CD14-positive monocyte (primary cell): Measurements from ENCODE around the gene MRPL34. TPM values are rescaled to one million over a fixed set of nuclear protein-coding genes. Genes with fewer than 3 reads are reported as not detected.
A peak's percentile ranks its signal among the peaks of the same experiment; 100 is the strongest.

ENCODE experiments used
- DNase-seq, 3 donors: peaks; one replicate each; pipeline ENCODE4 v3.0.0-alpha.2; 2011 to 2022
- H2AFZ ChIP-seq: 2 replicates; pipeline ENCODE4 v1.6.0; 2012; ENCODE audit warnings: mild to moderate bottlenecking, low read depth, low read length, inconsistent platforms; ENCODE audit not compliant: insufficient read depth, poor library complexity, severe bottlenecking
- H3K27ac ChIP-seq, 2 donors: 1 replicate in 1 of 2; 2 replicates in 1 of 2; pipeline ENCODE4 v1.5.1; 2012 to 2013; ENCODE audit warnings: low read length in 2 of 2, control low read depth in 1 of 2, inconsistent platforms in 1 of 2, low read depth in 1 of 2, mild to moderate bottlenecking in 1 of 2
- H3K27me3 ChIP-seq, 2 donors: one replicate each; pipeline versions ENCODE4 v1.6.0 to v1.6.1; 2011 to 2013; ENCODE audit warnings: low read length in 2 of 2; ENCODE audit not compliant: control insufficient read depth in 2 of 2, insufficient read depth in 2 of 2
- H3K36me3 ChIP-seq, 2 donors: replicated peaks in 1 of 2; 1 replicate in 1 of 2; 2 replicates in 1 of 2; pipeline versions ENCODE4 v1.5.1 to v1.6.1; 2012 to 2013; ENCODE audit warnings: low read length in 2 of 2, control low read depth in 1 of 2, inconsistent platforms in 1 of 2, mild to moderate bottlenecking in 1 of 2; ENCODE audit not compliant: insufficient read depth in 2 of 2, control insufficient read depth in 1 of 2
- H3K4me1 ChIP-seq, 2 donors: 1 replicate in 1 of 2; 2 replicates in 1 of 2; pipeline versions ENCODE4 v1.5.1 to v1.6.1; 2012 to 2013; ENCODE audit warnings: low read length in 2 of 2, control low read depth in 1 of 2, inconsistent platforms in 1 of 2, mild to moderate bottlenecking in 1 of 2, moderate library complexity in 1 of 2; ENCODE audit not compliant: insufficient read depth in 2 of 2, control insufficient read depth in 1 of 2
- H3K4me2 ChIP-seq: replicated peaks from 2 replicates; pipeline ENCODE3; 2012; ENCODE audit warnings: low read length, moderate library complexity, mild to moderate bottlenecking; ENCODE audit not compliant: poor library complexity, severe bottlenecking; ENCODE audit errors: extremely low read depth
- H3K4me3 ChIP-seq, 3 experiments: fragments of 200-600 bp in 1 of 3; sonication (generic) in 1 of 3; replicated peaks in 1 of 3; 1 replicate in 2 of 3; 2 replicates in 1 of 3; pipeline ENCODE4 v1.5.1; 2011 to 2013; ENCODE audit warnings: low read length in 3 of 3, mild to moderate bottlenecking in 3 of 3, control low read depth in 2 of 3, low read depth in 2 of 3, inconsistent platforms in 1 of 3, moderate library complexity in 1 of 3
- H3K79me2 ChIP-seq: 2 replicates; pipeline ENCODE4 v1.6.0; 2012; ENCODE audit warnings: mild to moderate bottlenecking, control low read depth, inconsistent platforms, low read length, moderate library complexity; ENCODE audit not compliant: insufficient read depth
- H3K9ac ChIP-seq: 2 replicates; pipeline ENCODE4 v1.6.0; 2017; ENCODE audit warnings: low read length, mild to moderate bottlenecking; ENCODE audit not compliant: insufficient read depth, poor library complexity, severe bottlenecking
- H3K9me3 ChIP-seq, 2 donors: replicated peaks in 1 of 2; 1 replicate in 1 of 2; 2 replicates in 1 of 2; pipeline versions ENCODE4 v1.5.1 to v1.6.1; 2012 to 2013; ENCODE audit warnings: low read length in 2 of 2, control low read depth in 1 of 2; ENCODE audit not compliant: control insufficient read depth in 1 of 2, insufficient read depth in 1 of 2
- H4K20me1 ChIP-seq: 2 replicates; pipeline ENCODE4 v1.6.0; 2012; ENCODE audit warnings: mild to moderate bottlenecking, low read length, control low read depth, moderate library complexity; ENCODE audit not compliant: insufficient read depth
- H3K27ac Mint-ChIP-seq, 7 donors: one replicate each; pipeline ENCODE4 v1.8.0; 2020; ENCODE audit warnings: mild to moderate bottlenecking in 7 of 7, mixed read lengths in 7 of 7, moderate library complexity in 6 of 7, inconsistent platforms in 2 of 7
- H3K27me3 Mint-ChIP-seq, 3 donors: one replicate each; pipeline ENCODE4 v1.8.0; 2021 to 2022; ENCODE audit warnings: low read depth in 3 of 3, mild to moderate bottlenecking in 3 of 3, mixed read lengths in 3 of 3, moderate library complexity in 3 of 3, inconsistent platforms in 1 of 3
- H3K36me3 Mint-ChIP-seq, 2 donors: one replicate each; pipeline ENCODE4 v1.8.0; 2020; ENCODE audit warnings: mixed read lengths in 2 of 2, inconsistent platforms in 1 of 2, mild to moderate bottlenecking in 1 of 2
- H3K4me1 Mint-ChIP-seq: one replicate; pipeline ENCODE4 v1.8.0; 2020; ENCODE audit warnings: mild to moderate bottlenecking, mixed read lengths
- H3K4me3 Mint-ChIP-seq, 2 donors: one replicate each; pipeline ENCODE4 v1.8.0; 2020; ENCODE audit warnings: mild to moderate bottlenecking in 2 of 2, mixed read lengths in 2 of 2, moderate library complexity in 1 of 2
- H3K9me3 Mint-ChIP-seq, 7 donors: one replicate each; pipeline ENCODE4 v1.8.0; 2020 to 2022; ENCODE audit warnings: mixed read lengths in 7 of 7, mild to moderate bottlenecking in 6 of 7, moderate library complexity in 6 of 7, inconsistent platforms in 2 of 7
- WGBS: methylation state at CpG from one replicate; pipeline ENCODE4 v1.1.5; 2013; ENCODE audit warnings: missing lambda C conversion rate; ENCODE audit not compliant: insufficient coverage; 5-methylcytosine and 5-hydroxymethylcytosine counted together
- intact Hi-C, 2 donors: fragments of 100-400 bp; cut with micrococcal nuclease; formaldehyde crosslinking; loops; one replicate each; pipeline versions ENCODE4 v1.15.0 to v1.15.1; 2023
- polyA plus RNA-seq, 3 donors: library from polyadenylated mRNA; depleted of rRNA in 1 of 3; unstranded in 2 of 3; stranded (reverse) in 1 of 3; fragments of 300-500 nt in 2 of 3; fragments of >200 nt in 1 of 3; fragmentation: Illumina TruSeq in 2 of 3; gene quantifications; 1 replicate in 2 of 3; 2 replicates in 1 of 3; pipeline ENCODE4 v1.2.3, GENCODE V29; 2012 to 2021
- TF ChIP-seq, protein P1 (sequence below): fragments of 200-600 bp; IDR thresholded peaks from one replicate; pipeline ENCODE4 v1.8.0; 2022; ENCODE audit warnings: antibody characterized with exemption, mild to moderate bottlenecking

MRPL34 gene
- polyA plus RNA-seq, 3 donors, result 13.2 to 208 (median 155) TPM

DNA sequence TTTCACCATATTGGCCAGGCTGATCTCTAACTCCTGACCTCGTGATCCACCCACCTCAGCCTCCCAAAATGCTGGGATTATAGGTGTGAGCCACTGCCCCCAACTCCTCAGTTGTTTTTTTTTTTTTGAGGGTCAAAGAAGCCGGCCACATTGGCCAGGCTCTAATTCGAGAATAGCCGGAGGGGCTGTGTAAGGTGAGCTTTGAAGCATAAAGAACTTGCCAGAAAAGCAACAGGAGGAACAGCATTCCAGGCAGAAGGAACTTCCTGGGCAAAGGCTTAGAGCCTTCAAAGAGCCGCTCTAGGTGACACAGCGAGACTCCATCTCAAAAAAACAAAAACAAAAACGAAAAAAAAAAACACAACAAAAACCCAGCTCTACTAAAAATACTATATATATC is 39.6 kb upstream of the MRPL34 start:
- peaks cover 0 to 5% (median 2%) of the 10 kb centered on the region in 3 donors for H3K27me3 Mint-ChIP-seq
- no peak overlapping the region for H3K9ac ChIP-seq

DNA sequence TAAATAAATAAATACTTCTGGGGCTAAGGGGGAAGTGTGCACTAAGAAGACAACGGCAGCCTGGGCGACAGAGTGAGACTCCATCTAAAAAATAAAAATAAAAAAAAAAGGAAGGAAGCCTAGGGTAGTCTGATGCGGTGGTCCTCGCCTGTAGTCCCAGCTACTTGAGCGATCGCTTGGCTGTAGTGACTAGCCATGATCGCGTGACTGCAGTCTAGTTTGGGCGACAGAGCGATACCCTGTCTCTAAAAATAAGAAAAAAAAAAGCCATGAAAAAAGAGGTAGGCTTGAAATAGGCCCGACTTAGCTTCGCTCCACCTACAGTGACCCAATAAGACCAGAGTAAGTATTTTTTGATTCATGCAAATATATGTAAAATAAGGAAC is 39.1 kb upstream of the MRPL34 start:
- peak overlapping the region; percentile 82 to 93 (median 88) for H3K27ac Mint-ChIP-seq
- peaks cover 16 to 17% of the 10 kb centered on the region in 2 donors for H3K4me1 ChIP-seq
- DNase-seq, result no peak
- peak overlapping the region in 2 of 3 experiments; percentile 7 to 98 for H3K4me3 ChIP-seq
- H3K4me2 ChIP-seq, result peak overlapping the region; percentile 93
- H3K4me3 Mint-ChIP-seq, result peak overlapping the region; percentile 87 to 90
- H3K4me1 Mint-ChIP-seq, result peaks cover 22% of the 10 kb centered on the region
- H3K9me3 Mint-ChIP-seq, result peaks cover 0 to 3% (median 0%) of the 10 kb centered on the region in 7 donors
- peak overlapping the region in 1 of 2 donors; percentile 64 for H3K27ac ChIP-seq
- peak overlapping the region; percentile 24 for H3K9ac ChIP-seq
- H3K9me3 ChIP-seq, result no peaks in the 10 kb centered on the region
- H3K79me2 ChIP-seq, result peaks cover 17% of the 10 kb centered on the region
- TF ChIP-seq, protein P1, sequence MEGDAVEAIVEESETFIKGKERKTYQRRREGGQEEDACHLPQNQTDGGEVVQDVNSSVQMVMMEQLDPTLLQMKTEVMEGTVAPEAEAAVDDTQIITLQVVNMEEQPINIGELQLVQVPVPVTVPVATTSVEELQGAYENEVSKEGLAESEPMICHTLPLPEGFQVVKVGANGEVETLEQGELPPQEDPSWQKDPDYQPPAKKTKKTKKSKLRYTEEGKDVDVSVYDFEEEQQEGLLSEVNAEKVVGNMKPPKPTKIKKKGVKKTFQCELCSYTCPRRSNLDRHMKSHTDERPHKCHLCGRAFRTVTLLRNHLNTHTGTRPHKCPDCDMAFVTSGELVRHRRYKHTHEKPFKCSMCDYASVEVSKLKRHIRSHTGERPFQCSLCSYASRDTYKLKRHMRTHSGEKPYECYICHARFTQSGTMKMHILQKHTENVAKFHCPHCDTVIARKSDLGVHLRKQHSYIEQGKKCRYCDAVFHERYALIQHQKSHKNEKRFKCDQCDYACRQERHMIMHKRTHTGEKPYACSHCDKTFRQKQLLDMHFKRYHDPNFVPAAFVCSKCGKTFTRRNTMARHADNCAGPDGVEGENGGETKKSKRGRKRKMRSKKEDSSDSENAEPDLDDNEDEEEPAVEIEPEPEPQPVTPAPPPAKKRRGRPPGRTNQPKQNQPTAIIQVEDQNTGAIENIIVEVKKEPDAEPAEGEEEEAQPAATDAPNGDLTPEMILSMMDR, result no peak
- no peaks in the 10 kb centered on the region for H4K20me1 ChIP-seq
- peaks cover 15 to 16% of the 10 kb centered on the region in 2 donors for H3K36me3 ChIP-seq
- intact Hi-C loops, result loop anchor here in 1 of 2 donors (2.0 to 10.0 kb wide), 2 partner anchors 38 to 588 kb away; partner anchors contain the start of genes MRPL34 and RPL18A
- WGBS, result 0% methylated on average over 2 of the region's 12 CpGs
- H2AFZ ChIP-seq, result no peak overlapping the region
- H3K27me3 ChIP-seq, result no peaks in the 10 kb centered on the region
- peaks cover 8 to 30% of the 10 kb centered on the region in 2 donors for H3K36me3 Mint-ChIP-seq
- peaks cover 0 to 5% (median 2%) of the 10 kb centered on the region in 3 donors for H3K27me3 Mint-ChIP-seq

More for the DNA sequence above, 39.6 kb upstream of the MRPL34 start:
- Histone ChIP-seq H3K27ac (no peak overlapping the region), H3K79me2 (peaks cover 17% of the 10 kb centered on the region), H3K9me3 (no peaks in the 10 kb centered on the region), H3K4me2 (peak overlapping the region; percentile 93), H2AFZ (no peak overlapping the region), H3K27me3 (no peaks in the 10 kb centered on the region), H4K20me1 (no peaks in the 10 kb centered on the region), H3K4me1 (peaks cover 16 to 17% of the 10 kb centered on the region in 2 donors), H3K4me3 (no peak overlapping the region), H3K36me3 (peaks cover 9 to 10% of the 10 kb centered on the region in 2 donors)
- Mint-ChIP-seq H3K4me1 (peaks cover 22% of the 10 kb centered on the region), H3K27ac (peak overlapping the region in 2 of 7 donors; percentile 8 to 49), H3K9me3 (peaks cover 0 to 3% (median 0%) of the 10 kb centered on the region in 7 donors), H3K36me3 (peaks cover 2 to 25% of the 10 kb centered on the region in 2 donors), H3K4me3 (no peak overlapping the region)
- no peak for DNase-seq
- intact Hi-C loops, result loop anchor here in 1 of 2 donors (2.0 to 10.0 kb wide), 2 partner anchors 39 to 589 kb away; partner anchors contain the start of genes MRPL34 and RPL18A
- TF ChIP-seq, protein P1, result no peak
- 100% methylated on average over 1 of the region's 7 CpGs for WGBS
